ENCODE measurements around the gene FNDC3B.

FNDC3B gene

DNA sequence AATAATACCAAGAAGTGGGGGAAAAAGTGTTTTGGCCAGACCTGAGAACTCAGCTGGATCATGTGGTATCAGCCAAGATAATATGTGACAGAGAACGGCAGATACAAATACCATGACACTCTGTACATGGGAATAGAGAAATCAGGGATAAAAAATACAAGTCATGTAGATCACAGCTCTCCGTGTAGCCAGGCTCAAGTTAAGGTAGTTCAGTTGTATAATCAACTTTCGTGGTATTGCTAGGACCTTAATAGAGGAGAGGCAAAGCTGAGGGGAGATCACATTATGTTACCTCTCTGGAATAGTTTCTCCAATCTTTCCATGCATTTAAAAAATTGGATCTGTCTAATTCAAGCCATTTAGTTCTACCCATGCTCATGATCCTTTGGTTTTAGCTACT, 229.0 kb downstream of the FNDC3B start:
- DNase-seq: no peak

DNA sequence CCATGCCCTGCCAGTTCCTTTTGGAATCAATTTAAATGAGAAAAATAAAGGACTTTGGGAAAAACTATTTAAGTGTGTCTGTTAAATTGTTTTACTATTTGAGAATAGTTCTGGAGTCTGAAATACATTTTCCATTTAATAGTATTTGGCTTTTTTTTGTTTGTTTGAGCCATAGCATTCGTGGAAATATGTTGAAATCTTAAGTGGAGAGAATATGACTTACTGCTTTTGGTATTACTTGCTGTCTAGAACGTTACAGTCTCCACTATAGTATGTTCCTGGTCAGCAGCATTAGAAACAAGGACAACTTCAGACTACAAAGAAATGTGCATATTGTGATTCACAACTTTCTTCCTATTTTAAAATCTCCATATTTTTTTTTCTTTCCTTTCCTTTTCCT, 229.5 kb downstream of the FNDC3B start:
- no peak for DNase-seq

DNA sequence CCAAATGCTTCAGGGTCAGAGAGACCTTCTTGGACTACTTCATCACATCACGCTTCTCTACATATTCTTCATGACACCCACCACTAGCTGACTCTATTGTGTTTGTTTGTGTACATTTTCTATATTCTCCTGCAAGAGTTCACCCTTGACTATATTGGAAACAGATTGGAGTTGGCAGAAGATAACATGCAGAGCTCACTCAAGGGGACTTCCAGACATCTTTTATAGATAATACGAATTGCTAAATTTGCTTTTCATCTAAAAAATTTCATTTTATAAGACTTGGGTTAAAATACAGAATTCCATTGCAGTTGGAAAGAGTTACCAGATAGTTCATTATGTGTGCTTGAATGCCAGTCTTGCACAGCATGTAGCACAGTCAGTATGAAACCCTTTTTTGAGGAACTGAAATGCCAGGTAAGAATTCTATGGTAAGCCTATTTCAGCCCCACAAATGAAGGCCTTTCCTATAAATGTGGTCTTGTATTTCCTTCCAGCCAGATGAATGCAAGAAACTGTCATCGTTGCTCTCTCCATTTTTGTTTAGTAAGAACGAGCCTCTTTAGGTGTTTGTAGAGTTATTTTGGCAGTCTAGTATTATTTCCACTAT, 231.3 kb downstream of the FNDC3B start:
- no peak for DNase-seq

DNA sequence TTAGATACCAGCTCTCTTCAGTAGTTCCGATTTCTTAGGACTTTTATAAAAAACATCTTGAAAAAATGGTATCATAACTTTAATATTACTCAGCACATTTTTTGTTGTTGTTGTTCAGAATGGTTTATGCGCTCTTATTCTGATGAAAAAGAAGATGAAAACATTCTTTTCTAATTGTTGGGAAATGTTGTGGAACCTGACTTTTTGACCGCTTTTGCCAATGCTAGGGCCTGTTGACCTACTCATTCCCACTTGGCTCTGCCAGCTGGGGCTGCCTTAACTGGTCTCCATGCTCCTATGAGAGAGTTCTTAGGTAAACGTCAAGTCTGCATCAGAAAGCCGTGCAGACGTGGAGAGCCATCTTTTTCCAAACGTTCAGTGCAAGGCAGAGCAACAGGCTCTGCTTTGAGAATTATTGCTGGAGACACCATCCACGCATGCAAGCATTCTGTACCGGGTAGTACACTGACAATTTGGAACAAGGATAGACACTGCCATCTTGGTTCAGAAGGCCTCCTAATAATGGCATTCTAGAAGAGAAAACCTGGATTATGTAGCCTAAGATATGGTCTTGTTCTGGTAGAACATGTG, 232.1 kb downstream of the FNDC3B start:
- DNase-seq: no peak

DNA sequence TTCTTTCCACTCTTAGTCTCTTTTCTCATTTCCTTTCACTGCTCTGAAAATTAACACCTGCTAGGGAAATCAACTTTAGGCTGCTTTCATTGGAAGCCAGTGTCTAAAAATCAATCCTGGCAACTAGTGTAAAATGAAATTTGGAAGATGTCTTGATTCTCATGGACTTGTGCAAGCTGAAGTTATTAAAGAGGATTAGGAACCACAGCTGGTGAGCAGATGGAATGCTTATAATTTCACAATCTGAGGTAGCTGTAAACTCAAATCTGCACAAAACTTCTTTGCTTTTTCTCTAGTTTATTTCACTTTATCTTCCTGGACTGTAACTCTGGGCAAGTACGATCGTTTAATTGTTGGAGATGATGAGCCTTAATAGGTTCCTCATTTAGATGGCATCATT, 233.3 kb downstream of the FNDC3B start:
- no peak for DNase-seq

DNA sequence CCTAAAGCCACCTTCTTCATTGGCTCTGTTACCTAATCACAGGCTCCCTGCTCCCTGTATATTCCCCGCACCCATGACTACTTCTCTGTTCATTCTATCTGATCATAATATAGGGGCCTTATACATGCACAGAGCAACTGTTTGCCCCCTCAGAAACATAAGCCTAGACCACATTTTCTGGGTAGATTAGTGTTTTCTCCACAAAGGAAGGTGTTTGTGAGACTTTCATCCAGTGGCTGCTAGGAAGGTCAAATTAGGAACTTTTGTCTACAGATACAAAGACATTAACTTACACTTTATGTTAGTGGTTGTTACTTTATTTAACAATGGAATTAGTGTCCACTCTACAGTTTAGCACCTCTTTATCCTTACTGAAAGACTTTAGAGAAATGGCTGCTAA, 234.0 kb downstream of the FNDC3B start:
- no peak for DNase-seq

DNA sequence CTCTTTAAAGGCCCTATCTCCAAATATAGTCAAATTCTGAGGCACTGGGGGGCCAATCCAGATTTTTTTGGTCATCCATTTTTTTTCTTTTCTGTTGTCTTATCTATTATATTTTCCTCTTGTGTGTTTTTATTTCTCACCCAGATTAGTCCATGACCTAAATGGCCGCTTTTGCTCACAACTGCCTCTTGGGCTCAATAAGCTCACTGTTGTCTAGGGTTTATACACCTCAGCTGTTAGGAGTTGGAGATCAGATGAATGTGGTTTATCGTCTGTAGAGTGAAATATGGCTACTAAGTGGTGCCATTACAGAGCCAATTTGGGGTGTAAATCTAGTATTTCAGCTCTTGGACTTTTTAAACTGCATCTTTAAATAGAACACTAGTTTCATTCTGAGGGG, 235.5 kb downstream of the FNDC3B start:
- DNase-seq: no peak

DNA sequence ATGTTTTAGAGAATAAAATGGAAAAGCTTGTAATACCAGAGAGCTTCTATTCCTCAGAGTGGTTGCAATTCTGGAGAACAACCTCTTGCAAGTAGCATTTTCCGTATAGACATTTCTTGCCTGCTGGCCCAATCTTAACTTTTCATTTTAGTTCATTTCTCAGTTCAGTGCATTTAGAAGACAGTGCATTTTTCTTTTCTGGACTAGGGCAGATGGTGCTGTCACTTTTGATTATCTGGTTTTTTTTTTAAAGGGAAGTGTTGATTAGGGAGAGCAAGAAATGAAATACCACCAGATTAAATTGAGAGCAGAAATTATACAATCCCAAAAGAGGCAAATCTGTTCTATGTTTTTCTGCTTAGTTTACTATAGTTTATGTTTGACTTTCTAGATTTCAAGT, 236.2 kb downstream of the FNDC3B start:
- DNase-seq: no peak

DNA sequence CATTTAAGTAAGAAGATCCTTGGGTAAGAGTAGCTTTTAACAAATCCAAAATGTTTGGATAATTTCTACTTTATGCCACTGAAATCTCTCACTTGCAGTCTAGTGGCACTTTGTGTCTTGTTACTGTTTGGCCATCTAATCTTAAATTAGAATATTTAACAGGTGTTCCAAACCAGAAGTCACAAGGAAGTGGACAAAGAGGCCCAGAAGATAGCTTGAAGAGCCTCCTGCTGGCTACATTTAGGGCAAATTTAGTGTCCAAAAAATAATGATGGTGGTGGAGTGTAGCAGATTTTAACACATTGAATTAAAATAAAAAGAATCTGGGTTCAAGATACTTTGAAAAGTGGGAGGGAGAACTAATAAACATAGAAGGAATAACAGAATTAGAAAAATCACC, 236.7 kb downstream of the FNDC3B start:
- DNase-seq: no peak

DNA sequence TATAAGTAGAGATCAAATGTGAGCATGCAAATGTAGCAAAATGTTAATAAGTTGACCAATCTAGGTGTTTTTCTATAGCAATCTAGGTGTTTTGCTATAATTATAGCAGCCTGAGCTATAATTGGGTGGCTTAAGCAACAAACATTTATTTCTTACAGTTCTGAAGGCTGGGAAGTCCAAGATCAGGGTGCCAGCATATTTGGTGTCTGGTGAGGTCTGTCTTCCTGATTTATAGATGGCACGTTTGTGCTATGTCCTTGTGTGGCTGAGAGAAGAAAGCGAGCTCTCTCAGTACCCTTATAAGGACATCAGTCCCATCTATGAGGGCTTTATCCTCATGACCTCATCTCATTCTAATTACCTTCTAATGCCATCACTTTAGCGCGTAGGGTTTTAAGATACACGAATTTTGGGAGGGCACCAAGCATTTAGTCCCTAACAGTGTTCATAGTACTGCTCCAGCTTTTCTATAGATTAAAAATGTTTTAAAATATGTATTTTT, 237.8 kb downstream of the FNDC3B start:
- DNase-seq: no peak

DNA sequence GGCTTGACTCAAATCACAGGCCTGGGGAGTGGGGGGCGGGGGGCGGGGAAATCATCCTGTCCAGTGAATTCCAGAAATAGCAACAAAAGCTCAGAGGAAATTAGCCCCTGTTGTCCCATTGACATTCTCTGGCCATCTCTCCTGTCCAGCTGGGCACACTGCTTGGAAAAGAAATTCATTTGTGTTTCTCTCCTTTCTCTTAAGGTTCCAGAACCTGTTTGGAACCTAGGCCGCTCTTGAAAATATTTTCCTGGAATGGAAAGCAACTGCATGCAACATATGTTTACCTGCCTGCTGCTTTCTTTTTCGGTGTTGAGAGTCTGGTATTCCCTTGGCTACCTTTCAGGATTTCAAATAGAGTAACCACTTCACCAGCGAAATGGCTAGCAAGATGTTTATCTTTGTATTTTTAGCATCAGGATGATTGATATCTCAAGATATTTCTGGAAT, 239.8 kb downstream of the FNDC3B start:
- no peak for DNase-seq

DNA sequence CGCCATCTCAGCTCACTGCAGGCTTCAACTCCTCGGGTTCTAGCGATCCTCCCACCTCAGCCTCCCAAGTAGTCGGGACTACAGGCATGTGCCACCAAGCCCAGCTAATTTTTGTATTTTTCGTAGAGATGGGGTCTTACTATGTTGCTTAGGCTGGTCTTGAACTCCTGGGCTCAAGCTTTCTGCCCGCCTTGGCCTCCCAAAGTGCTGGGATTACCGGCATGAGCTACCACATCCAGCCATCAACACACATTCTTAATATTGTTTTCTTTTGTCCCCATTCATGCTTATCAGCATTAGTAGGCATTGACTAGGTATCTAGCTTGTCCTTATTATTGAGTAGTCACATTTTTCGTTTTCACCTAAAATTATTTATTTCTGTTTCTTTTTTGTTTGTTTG, 240.6 kb downstream of the FNDC3B start:
- no peak for DNase-seq

DNA sequence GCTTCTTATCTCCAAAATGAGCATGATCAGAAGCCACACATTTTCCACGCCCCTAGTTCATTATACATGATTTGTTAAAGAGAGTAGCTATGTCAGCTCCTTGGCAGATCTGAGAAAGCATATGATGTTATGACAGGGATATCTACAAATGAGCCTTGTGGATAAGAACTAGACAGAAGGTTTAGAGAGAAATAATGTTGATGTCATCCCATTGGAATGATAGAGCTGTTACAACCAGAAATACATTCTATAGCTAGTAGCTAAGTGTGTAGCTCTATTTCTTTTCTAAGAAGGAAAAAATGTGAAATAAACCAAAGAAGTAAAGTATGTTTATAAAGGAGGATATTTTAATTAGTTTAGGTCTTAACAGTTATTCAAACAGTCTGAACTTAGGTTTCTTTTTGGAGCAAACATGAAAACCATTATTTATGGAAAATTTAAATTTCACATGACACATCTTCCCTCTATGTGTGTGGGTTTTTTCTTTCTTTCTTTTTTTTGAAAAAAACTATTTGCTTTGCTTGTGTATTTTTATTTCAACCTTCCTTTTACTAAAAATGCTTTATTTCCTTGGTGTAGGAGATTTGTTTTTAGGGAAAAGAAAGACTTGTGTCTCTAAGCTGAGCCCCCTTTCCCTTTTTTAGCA, 241.2 kb downstream of the FNDC3B start:
- no peak for DNase-seq

DNA sequence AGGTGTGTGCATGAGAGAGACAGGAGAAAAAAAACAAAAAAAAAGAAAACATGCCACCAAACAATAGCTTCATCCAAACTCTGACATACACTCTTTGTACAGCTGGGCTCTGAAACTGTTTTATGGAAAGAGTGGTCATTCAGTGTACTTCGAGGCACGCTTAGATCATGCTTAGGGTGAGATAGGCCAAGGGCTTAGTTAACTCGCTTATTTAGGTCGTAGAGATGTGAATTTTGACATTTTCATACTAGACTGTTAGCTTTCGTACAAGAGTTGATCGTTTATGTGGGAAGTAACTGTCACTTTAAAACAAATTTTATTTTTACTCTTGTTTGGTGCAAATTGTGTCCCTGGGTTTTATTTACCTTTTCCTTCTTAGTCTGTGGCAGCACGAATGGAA, 242.5 kb downstream of the FNDC3B start:
- no peak for DNase-seq

DNA sequence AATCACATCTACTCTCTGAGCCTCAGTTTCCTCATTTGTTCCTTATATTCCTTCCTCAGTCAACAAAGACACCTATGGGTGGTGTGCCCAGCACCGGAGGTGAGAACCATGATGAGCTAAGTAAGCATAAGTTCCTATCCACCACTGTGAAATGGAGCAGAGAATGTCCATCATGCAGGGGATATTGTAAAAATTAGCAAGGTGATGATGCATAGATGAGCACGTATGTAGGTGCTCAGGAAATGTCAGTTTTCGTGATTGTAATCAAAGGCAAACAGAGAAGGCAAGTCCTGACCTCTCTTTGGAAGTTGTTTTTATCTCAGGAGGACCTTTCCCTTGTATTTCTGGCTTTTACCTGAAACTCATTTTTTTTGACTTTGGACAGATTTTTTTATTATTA, 243.5 kb downstream of the FNDC3B start:
- DNase-seq: no peak

DNA sequence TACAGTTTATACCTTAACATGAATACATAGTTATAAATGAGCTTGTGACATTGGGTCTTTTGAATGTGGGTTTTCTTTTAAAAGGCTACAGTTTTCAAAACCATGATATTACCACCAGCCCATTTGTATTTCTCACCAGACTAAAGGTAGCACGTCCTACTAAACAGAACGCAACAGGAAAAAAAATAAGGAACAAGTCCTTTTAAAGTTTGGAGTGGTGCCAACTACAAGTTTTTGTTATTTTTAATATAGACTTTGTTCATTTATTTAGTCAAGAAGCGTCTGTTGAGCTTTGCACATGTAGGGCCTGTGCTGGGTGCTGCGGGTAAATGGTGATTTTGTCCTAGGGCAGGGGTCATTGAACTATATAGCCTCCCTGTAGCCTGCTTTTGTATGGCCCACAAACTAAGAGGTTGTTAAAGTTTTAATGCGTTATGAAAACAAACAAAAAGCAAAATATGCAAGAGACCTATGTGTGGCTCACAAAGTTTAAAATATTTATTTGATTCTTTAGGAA, 244.5 kb downstream of the FNDC3B start:
- no peak for DNase-seq

DNA sequence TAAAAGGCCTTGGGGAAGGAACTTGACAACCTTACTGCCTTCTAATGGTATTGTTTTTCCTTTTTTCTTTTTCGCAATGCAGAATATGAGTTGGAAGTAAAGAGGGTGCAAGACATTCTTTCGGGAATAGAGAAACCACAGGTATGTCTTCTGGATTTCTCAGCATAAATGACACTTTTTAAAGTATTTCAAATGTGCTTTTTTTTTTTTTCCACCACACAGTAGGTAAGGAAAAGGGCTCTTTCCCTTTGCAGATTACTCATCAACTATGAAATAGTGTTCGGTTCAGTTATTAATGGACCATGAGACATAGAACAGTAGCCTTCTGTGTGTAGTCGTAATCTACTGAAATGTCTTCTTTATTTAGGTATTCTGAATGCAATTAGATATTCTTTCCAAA, 246.5 kb downstream of the FNDC3B start:
- no peak for DNase-seq

DNA sequence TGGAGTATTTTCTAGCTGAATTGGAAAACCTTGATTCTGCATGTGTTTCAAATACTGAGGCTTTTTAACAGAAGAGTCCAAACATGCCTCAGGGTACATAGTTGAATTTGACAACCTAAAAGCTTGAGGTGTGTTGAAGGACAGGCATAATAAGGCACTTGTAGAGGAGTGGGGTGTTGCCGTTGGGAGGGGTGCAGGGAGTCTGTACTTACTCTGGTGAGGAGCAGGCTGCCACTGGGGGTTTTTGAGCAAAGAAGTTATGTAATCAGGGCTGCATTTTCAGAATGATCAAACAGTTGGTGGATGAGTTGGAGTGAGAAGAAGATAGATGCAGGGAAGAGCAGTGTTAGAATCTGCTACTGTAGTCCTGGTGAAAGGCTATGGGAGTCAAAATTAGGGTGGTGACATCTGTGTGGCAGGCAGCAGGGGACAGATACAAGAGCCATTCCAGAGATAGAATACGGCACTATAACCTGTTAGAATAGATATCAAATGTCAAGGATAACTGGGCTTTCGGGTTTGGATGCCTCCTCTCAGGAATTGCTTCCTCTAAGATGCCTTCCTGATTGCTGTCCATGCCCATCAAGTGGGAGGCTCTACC, 247.3 kb downstream of the FNDC3B start:
- no peak for DNase-seq

DNA sequence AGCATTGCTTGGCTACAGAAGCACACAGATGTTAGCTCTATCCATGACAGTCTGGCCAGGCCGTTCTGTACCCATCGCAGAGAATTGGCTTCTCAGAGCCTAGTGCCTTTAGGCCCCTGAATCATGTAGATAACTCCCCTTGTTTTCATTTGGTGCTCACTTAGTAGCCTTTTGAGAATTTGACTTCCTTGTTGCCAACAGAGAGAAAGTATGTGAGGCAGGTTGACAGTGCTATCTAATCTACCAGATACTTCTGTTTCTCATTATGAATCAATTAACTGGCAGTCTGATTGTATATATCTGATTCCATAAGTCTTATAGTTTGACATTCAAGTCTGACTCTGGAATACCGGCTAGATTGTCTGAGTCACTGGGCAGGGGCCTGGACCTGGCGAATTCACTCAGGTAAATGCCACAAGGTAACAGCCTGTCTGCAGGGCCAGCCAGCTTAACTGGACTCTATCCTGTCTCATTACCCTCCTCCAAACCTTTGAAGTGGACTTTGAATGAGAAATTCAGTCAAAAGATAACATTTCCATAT, 248.6 kb downstream of the FNDC3B start:
- DNase-seq: no peak

DNA sequence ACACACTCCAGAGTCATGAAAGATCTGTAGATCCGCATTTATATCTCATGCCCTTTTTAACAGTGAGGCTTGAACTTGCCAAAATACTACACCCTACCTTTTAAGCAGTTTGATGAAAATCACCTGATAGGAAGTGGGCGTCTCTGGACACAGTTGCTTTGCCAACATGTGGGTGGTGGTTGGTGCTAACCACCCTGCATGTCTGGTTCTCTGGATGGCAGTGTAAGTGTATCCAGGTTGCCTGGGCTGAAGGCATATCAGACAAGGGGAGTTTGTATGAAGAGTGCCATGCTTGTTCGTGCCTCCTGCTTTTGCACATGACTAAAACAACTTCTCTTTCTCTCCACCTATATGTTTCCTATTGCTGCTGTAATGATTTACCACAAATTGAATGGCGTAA, 249.3 kb downstream of the FNDC3B start:
- DNase-seq: peak in 1 of 5 donors; percentile 5

DNA sequence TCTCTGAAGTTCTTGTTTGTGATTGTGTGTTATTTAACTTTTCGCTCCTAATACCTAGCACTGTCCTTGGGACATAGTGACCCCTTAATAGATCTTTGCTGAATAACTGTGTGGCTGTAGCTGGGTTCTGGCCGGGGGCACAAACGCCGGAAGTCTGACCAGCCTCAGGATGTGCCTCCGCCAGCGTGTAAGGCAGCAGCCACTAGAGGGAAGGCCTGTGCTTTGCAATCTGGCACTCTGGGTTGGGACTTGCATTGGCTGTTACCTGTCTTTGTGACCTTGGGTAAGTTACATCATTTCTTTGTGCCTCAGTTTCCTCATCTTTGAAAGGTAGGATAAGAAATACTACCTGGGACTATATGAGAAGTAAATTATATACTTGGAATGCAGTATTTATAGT, 250.2 kb downstream of the FNDC3B start:
- no peak for DNase-seq

DNA sequence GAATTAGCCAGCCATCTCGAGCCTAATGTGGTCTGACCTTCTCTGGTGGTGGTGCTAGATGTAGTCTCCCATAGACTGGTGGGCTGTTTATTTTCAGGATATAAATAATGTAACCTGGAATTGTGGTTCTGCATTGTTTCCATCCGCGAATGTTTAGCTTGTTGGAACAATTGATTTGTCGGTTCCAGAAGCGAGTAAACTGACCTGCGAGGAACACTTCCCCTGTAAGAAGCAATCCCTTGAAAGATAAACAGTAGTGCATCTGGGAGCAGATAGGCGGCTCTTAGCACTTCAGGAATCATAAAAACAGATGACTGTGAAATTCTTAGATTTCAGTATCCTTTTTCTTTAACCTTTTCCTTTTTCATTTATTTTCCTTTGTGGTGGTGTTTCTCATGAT, 251.1 kb downstream of the FNDC3B start:
- DNase-seq: no peak

DNA sequence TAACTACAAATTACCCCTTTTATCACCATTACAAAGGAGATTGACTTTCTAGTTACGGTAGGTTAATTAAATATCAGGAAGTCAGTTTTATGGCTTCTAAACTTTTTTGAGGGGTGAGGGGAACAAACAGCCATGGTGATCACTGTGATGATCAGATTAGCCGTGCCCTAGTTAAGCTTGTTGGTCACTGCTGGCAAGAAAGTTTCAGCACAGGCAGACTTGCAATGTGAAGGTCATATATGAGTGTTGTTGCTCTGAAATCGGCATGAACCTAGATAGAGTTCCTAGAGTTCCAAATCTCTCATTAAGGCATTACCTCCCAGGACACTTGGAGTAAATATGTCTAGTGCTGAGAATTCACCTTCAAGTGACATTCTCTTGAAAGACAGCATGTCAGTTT, 252.3 kb downstream of the FNDC3B start:
- DNase-seq: no peak

DNA sequence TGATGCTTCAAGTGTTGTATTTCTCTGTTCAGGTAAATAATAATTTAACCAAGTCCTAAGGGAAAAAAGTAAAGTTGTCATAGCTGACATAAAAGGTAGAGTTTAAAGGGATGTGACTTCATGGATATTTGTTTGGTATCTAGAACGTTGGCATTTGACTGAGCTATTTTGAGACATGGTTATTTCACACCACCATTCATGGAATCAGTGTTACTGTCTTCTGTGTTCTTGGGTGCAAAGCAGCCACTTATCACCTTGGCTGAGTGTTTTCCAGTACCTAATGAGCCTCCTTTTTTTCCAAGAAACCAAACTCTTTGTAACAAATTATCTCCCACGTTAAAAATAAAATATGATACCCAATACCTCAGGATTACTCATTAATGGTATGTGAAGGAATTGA, 253.0 kb downstream of the FNDC3B start:
- DNase-seq: no peak

All from T-helper 1 cell (primary cell).